Esophagus squamous epithelium (tissue), 5 donors: Measurements from ENCODE around the gene SLC18A3. TPM values are rescaled to one million over a fixed set of nuclear protein-coding genes. Genes with fewer than 3 reads are reported as not detected.

Experiments used
- DNase-seq: peaks from one replicate; lab custom pipeline; 2025; lab: John Stamatoyannopoulos, UW
- H3K27ac ChIP-seq, 4 donors: fragments of 200-600 bp; sonication (generic); one replicate each; pipeline ENCODE4 v1.5.1; 2016 to 2019; ENCODE audit warnings: mild to moderate bottlenecking in 1 of 4
- H3K27me3 ChIP-seq, 4 donors: fragments of 200-600 bp; sonication (generic); 1 replicate in 3 of 4; 2 replicates in 1 of 4; pipeline versions ENCODE4 v1.5.1 to v1.6.0; 2017 to 2021; ENCODE audit warnings: antibody characterized with exemption in 1 of 4
- H3K36me3 ChIP-seq, 3 donors: fragments of 200-600 bp; sonication (generic); one replicate each; pipeline ENCODE4 v1.5.1; 2016 to 2019
- H3K4me1 ChIP-seq, 3 donors: fragments of 200-600 bp; sonication (generic); one replicate each; pipeline ENCODE4 v1.5.1; 2017 to 2019
- H3K4me3 ChIP-seq, 4 donors: fragments of 200-600 bp; sonication (generic); 1 replicate in 3 of 4; 2 replicates in 1 of 4; pipeline ENCODE4 v1.5.1; 2016 to 2019; ENCODE audit warnings: mild to moderate bottlenecking in 2 of 4, moderate library complexity in 1 of 4
- H3K9me3 ChIP-seq, 3 donors: fragments of 200-600 bp; sonication (generic); one replicate each; pipeline ENCODE4 v1.5.1; 2016 to 2019
- CTCF ChIP-seq, 6 experiments: fragments of 450-650 bp in 4 of 6; fragments of 200-600 bp in 2 of 6; sonication (generic) in 2 of 6; IDR thresholded peaks; one replicate each; pipeline ENCODE4 v1.5.1; 2016 to 2019; ENCODE audit warnings: antibody characterized with exemption in 6 of 6, mild to moderate bottlenecking in 4 of 6, moderate library complexity in 4 of 6
- POLR2A ChIP-seq, 4 donors: fragments of 450-650 bp; IDR thresholded peaks; one replicate each; pipeline ENCODE4 v1.6.1; 2017; ENCODE audit warnings: antibody characterized with exemption in 4 of 4, mild to moderate bottlenecking in 4 of 4, moderate library complexity in 3 of 4
- WGBS, 2 donors: methylation state at CpG; one replicate each; pipeline ENCODE4 v1.1.5; 2018; 5-methylcytosine and 5-hydroxymethylcytosine counted together
- intact Hi-C: fragments of 100-400 bp; cut with DNase I; formaldehyde crosslinking; loops from one replicate; pipeline ENCODE4 v1.15.0; 2022
- total RNA-seq, 4 donors: library from RNA; depleted of rRNA; stranded (reverse); fragments of >200 nt; gene quantifications; one replicate each; pipeline ENCODE4 v1.1.0, GENCODE V29; 2016
- donor health status: DM: yes; HTN: yes; CAD: no.

SLC18A3 gene
- total RNA-seq, 4 donors from 2014 or later = not detected

GRCh38 chr10:49610458-49611165 lies 502 bp downstream of the SLC18A3 start:
- Histone ChIP-seq H3K4me1 (peaks cover 12 to 54% (median 13%) of the 10 kb centered on the region in 3 donors), H3K27ac (no peak overlapping the region), H3K9me3 (no peaks in the 10 kb centered on the region), H3K36me3 (no peaks in the 10 kb centered on the region), H3K4me3 (peak overlapping the region in 2 of 4 donors; percentile 21 to 42), H3K27me3 (peaks cover 25 to 100% (median 46%) of the 10 kb centered on the region in 4 donors)
- TF ChIP-seq POLR2A (IDR thresholded peaks at IDR 0.05) (no peak), CTCF (IDR thresholded peaks at IDR 0.05) (no peak)
- DNase-seq = no peak
- WGBS, 2 donors = 8% methylated on average over 12 of the region's 72 CpGs; no CpG with 5 or more reads in 1 of the 2 donors
- intact Hi-C loops = no loop called here

- intact Hi-C loops = no loop called here
- H3K9me3 ChIP-seq = no peaks in the 10 kb centered on the region
- H3K36me3 ChIP-seq = no peaks in the 10 kb centered on the region
- peaks cover 25 to 100% (median 47%) of the 10 kb centered on the region in 4 donors for H3K27me3 ChIP-seq
- peak overlapping the region in 1 of 4 donors; percentile 18 for H3K4me3 ChIP-seq
- WGBS, 2 donors = 26% methylated on average over 21 of the region's 63 CpGs; no CpG with 5 or more reads in 1 of the 2 donors
- TF ChIP-seq CTCF (IDR thresholded peaks at IDR 0.05) = no peak
- no peak for TF ChIP-seq POLR2A (IDR thresholded peaks at IDR 0.05)
- H3K4me1 ChIP-seq = peaks cover 12 to 54% (median 13%) of the 10 kb centered on the region in 3 donors
- H3K27ac ChIP-seq = no peak overlapping the region
- no peak for DNase-seq
These were observed 1.2 kb downstream of the SLC18A3 start for GRCh38 chr10:49611166-49611815.

GRCh38 chr10:49611816-49612512 lies 1.9 kb downstream of the SLC18A3 start:
- WGBS, 2 donors = 0 to 32% methylated on average over 1 to 30 of the region's 53 CpGs
- DNase-seq = no peak
- no peak overlapping the region for H3K4me3 ChIP-seq
- H3K4me1 ChIP-seq = peaks cover 12 to 53% (median 13%) of the 10 kb centered on the region in 3 donors
- intact Hi-C loops = no loop called here
- TF ChIP-seq POLR2A (IDR thresholded peaks at IDR 0.05) (no peak), CTCF (IDR thresholded peaks at IDR 0.05) (no peak)
- H3K36me3 ChIP-seq = no peaks in the 10 kb centered on the region
- H3K9me3 ChIP-seq = no peaks in the 10 kb centered on the region
- H3K27ac ChIP-seq = no peak overlapping the region
- H3K27me3 ChIP-seq = peaks cover 25 to 100% (median 47%) of the 10 kb centered on the region in 4 donors

GRCh38 chr10:49612513-49613164 lies 2.5 kb downstream of the SLC18A3 start:
- Histone ChIP-seq H3K4me3 (no peak overlapping the region), H3K9me3 (no peaks in the 10 kb centered on the region), H3K4me1 (peaks cover 12 to 49% (median 13%) of the 10 kb centered on the region in 3 donors), H3K27ac (no peak overlapping the region), H3K36me3 (no peaks in the 10 kb centered on the region), H3K27me3 (peaks cover 25 to 100% (median 45%) of the 10 kb centered on the region in 4 donors)
- TF ChIP-seq CTCF (IDR thresholded peaks at IDR 0.05) = no peak
- no peak for TF ChIP-seq POLR2A (IDR thresholded peaks at IDR 0.05)
- DNase-seq = no peak
- intact Hi-C loops = no loop called here
- 0 to 11% methylated on average over 1 to 7 of the region's 29 CpGs for WGBS, 2 donors
